HEK293 (cell line): ENCODE data around the gene CNTN4.

Experiments
- CTCF ChIA-PET: fragments of 350-600 bp; formaldehyde crosslinking; extraction: SDS; loops from one replicate; lab custom pipeline; 2021; ENCODE audit warnings: antibody characterized with exemption; lab: Yijun Ruan, JAX
- POLR2A ChIA-PET: fragments of 300-600 bp; formaldehyde crosslinking; extraction: SDS; loops from one replicate; lab custom pipeline; 2020; ENCODE audit warnings: antibody characterized with exemption, inconsistent platforms; lab: Yijun Ruan, JAX
- H3K27ac ChIP-seq: fragments of 200-500 bp; sonication (Bioruptor generic); 2 replicates; pipeline ENCODE4 v1.5.1; 2014; ENCODE audit warnings: low read depth, low read length, control low read depth, inconsistent platforms; ENCODE audit errors: extremely low read depth
- H3K36me3 ChIP-seq, 2 experiments: fragments of 200-500 bp in 1 of 2; sonication (Bioruptor generic) in 1 of 2; 1 replicate in 1 of 2; 2 replicates in 1 of 2; pipeline ENCODE4 v1.5.1; 2014 to 2017; ENCODE audit warnings: inconsistent platforms in 2 of 2, low read length in 2 of 2; ENCODE audit not compliant: control insufficient read depth in 2 of 2, insufficient read depth in 1 of 2
- H3K4me1 ChIP-seq: fragments of 200-500 bp; sonication (Bioruptor generic); 2 replicates; pipeline ENCODE4 v1.5.1; 2014; ENCODE audit warnings: mild to moderate bottlenecking, low read length, inconsistent platforms; ENCODE audit not compliant: control insufficient read depth, insufficient read depth
- H3K4me3 ChIP-seq: 2 replicates; pipeline ENCODE4 v1.5.1; 2011; ENCODE audit warnings: low read depth, mild to moderate bottlenecking, control low read depth, low read length, moderate library complexity
- H3K9me3 ChIP-seq: fragments of 200-500 bp; sonication (Bioruptor generic); 2 replicates; pipeline ENCODE4 v1.5.1; 2014; ENCODE audit warnings: low read depth, low read length, inconsistent platforms; ENCODE audit not compliant: control insufficient read depth, insufficient read depth
- INSM2 ChIP-seq: fragments of 450-650 bp; formaldehyde crosslinking; IDR thresholded peaks from 2 replicates; pipeline ENCODE4 v1.5.1; 2016; ENCODE audit warnings: missing biosample characterization, missing genetic modification characterization
- KLF1 ChIP-seq: fragments of 450-650 bp; formaldehyde crosslinking; IDR thresholded peaks from 2 replicates; pipeline ENCODE4 v1.5.1; 2016; ENCODE audit warnings: missing biosample characterization, missing genetic modification characterization
- KLF7 ChIP-seq: fragments of 450-650 bp; formaldehyde crosslinking; IDR thresholded peaks from 2 replicates; pipeline ENCODE4 v1.5.1; 2016; ENCODE audit warnings: missing biosample characterization, missing genetic modification characterization, borderline replicate concordance
- MYNN ChIP-seq: fragments of 450-650 bp; formaldehyde crosslinking; IDR thresholded peaks from 2 replicates; pipeline ENCODE4 v1.5.1; 2016; ENCODE audit warnings: missing biosample characterization, missing genetic modification characterization, borderline replicate concordance
- SP7 ChIP-seq: fragments of 450-650 bp; formaldehyde crosslinking; IDR thresholded peaks from 2 replicates; pipeline ENCODE4 v1.5.1; 2016; ENCODE audit warnings: missing biosample characterization, missing genetic modification characterization
- YY2 ChIP-seq: fragments of 450-650 bp; formaldehyde crosslinking; IDR thresholded peaks from 2 replicates; pipeline ENCODE4 v1.5.1; 2016; ENCODE audit warnings: missing biosample characterization, missing genetic modification characterization
- ZNF112 ChIP-seq: fragments of 450-650 bp; formaldehyde crosslinking; IDR thresholded peaks from 2 replicates; pipeline ENCODE4 v1.5.0; 2017; ENCODE audit warnings: missing biosample characterization, missing genetic modification characterization
- ZNF121 ChIP-seq: fragments of 450-650 bp; formaldehyde crosslinking; IDR thresholded peaks from 2 replicates; pipeline ENCODE4 v1.5.1; 2016; ENCODE audit warnings: missing biosample characterization, missing genetic modification characterization
- ZNF202 ChIP-seq: fragments of 450-650 bp; formaldehyde crosslinking; IDR thresholded peaks from 2 replicates; pipeline ENCODE4 v1.5.1; 2016; ENCODE audit warnings: missing biosample characterization, missing genetic modification characterization, borderline replicate concordance
- ZNF211 ChIP-seq: fragments of 450-650 bp; formaldehyde crosslinking; IDR thresholded peaks from 2 replicates; pipeline ENCODE4 v1.5.1; 2016; ENCODE audit warnings: low read depth, missing biosample characterization, missing genetic modification characterization
- ZNF239 ChIP-seq: fragments of 450-650 bp; formaldehyde crosslinking; IDR thresholded peaks from 2 replicates; pipeline ENCODE4 v1.5.1; 2016; ENCODE audit warnings: missing biosample characterization, missing genetic modification characterization
- ZNF248 ChIP-seq: fragments of 450-650 bp; formaldehyde crosslinking; IDR thresholded peaks from 2 replicates; pipeline ENCODE4 v1.5.1; 2017; ENCODE audit warnings: missing biosample characterization, missing genetic modification characterization
- ZNF280D ChIP-seq: fragments of 450-650 bp; formaldehyde crosslinking; IDR thresholded peaks from 2 replicates; pipeline ENCODE4 v1.5.1; 2016; ENCODE audit warnings: missing biosample characterization, missing genetic modification characterization
- ZNF398 ChIP-seq: fragments of 450-650 bp; formaldehyde crosslinking; IDR thresholded peaks from 2 replicates; pipeline ENCODE4 v1.5.1; 2017; ENCODE audit warnings: missing biosample characterization, missing genetic modification characterization
- ZNF473 ChIP-seq: fragments of 450-650 bp; formaldehyde crosslinking; IDR thresholded peaks from 2 replicates; pipeline ENCODE4 v1.5.1; 2017; ENCODE audit warnings: missing biosample characterization, missing genetic modification characterization
- ZNF518A ChIP-seq: fragments of 450-650 bp; formaldehyde crosslinking; conservative IDR thresholded peaks from 2 replicates; pipeline ENCODE4 v1.5.1; 2016; ENCODE audit warnings: low read depth, missing biosample characterization, missing genetic modification characterization
- ZNF596 ChIP-seq: fragments of 450-650 bp; IDR thresholded peaks from 2 replicates; pipeline ENCODE4 v1.5.0; 2018; ENCODE audit warnings: missing biosample characterization, mild to moderate bottlenecking, missing genetic modification characterization, moderate library complexity
- ZNF692 ChIP-seq: fragments of 450-650 bp; formaldehyde crosslinking; IDR thresholded peaks from 2 replicates; pipeline ENCODE4 v1.5.1; 2016; ENCODE audit warnings: missing biosample characterization, missing genetic modification characterization
- ZNF701 ChIP-seq: fragments of 450-650 bp; formaldehyde crosslinking; IDR thresholded peaks from 2 replicates; pipeline ENCODE4 v1.5.1; 2016; ENCODE audit warnings: missing biosample characterization, missing genetic modification characterization
- ZNF785 ChIP-seq: fragments of 450-650 bp; formaldehyde crosslinking; IDR thresholded peaks from 2 replicates; pipeline ENCODE4 v1.5.1; 2016; ENCODE audit warnings: missing biosample characterization, missing genetic modification characterization
- ZXDB ChIP-seq: fragments of 450-650 bp; formaldehyde crosslinking; IDR thresholded peaks from 2 replicates; pipeline ENCODE4 v1.5.1; 2016; ENCODE audit warnings: missing biosample characterization, missing genetic modification characterization

Gene CNTN4

GRCh38 chr3:2944628-2945027, 846.0 kb downstream of the CNTN4 start:
- POLR2A ChIA-PET: no interaction called here
- no peak for TF ChIP-seq ZNF518A (tag by site-specific recombination)
- no peak for TF ChIP-seq ZNF692 (tag by site-specific recombination)
- TF ChIP-seq MYNN (tag by site-specific recombination): no peak
- TF ChIP-seq ZNF239 (tag by site-specific recombination): no peak
- TF ChIP-seq ZNF211 (tag by site-specific recombination): no peak
- TF ChIP-seq ZNF785 (tag by site-specific recombination): no peak
- TF ChIP-seq ZNF112 (tag by site-specific recombination): no peak
- no peak for TF ChIP-seq ZNF248 (tag by site-specific recombination)
- no peak for TF ChIP-seq INSM2
- TF ChIP-seq ZNF473 (tag by site-specific recombination): no peak
- no peak for TF ChIP-seq ZXDB (tag by site-specific recombination)
- TF ChIP-seq ZNF398 (tag by site-specific recombination): no peak
- H3K4me3 ChIP-seq: no peak overlapping the region
- CTCF ChIA-PET: no interaction called here
- H3K4me1 ChIP-seq: no peaks in the 10 kb centered on the region
- H3K36me3 ChIP-seq: no peaks in the 10 kb centered on the region
- H3K27ac ChIP-seq: no peak overlapping the region
- H3K9me3 ChIP-seq: no peaks in the 10 kb centered on the region

GRCh38 chr3:2945121-2945520, 846.5 kb downstream of the CNTN4 start:
- POLR2A ChIA-PET: no interaction called here
- H3K9me3 ChIP-seq: no peaks in the 10 kb centered on the region
- H3K4me3 ChIP-seq: no peak overlapping the region
- H3K4me1 ChIP-seq: no peaks in the 10 kb centered on the region
- CTCF ChIA-PET: no interaction called here
- no peak overlapping the region for H3K27ac ChIP-seq
- H3K36me3 ChIP-seq: no peaks in the 10 kb centered on the region
- TF ChIP-seq ZNF202 (tag by site-specific recombination) (no peak), KLF7 (tag by site-specific recombination) (no peak), ZNF280D (tag by site-specific recombination) (no peak), ZNF701 (no peak), ZNF121 (no peak), YY2 (tag by site-specific recombination) (no peak), SP7 (tag by site-specific recombination) (no peak), ZNF596 (tag by site-specific recombination) (no peak), KLF1 (tag by site-specific recombination) (no peak)
